C4-2B (cell line): ENCODE measurements around the gene PARVA.

ENCODE experiments used
- H3K27ac ChIP-seq: fragments of 450-650 bp; 2 replicates; pipeline ENCODE4 v1.5.1; 2017
- ZFX ChIP-seq: fragments of 450-650 bp; IDR thresholded peaks from 2 replicates; pipeline ENCODE4 v1.6.1; 2017
- TF ChIP-seq, protein P1 (sequence below): fragments of 450-650 bp; conservative IDR thresholded peaks from 2 replicates; pipeline ENCODE4 v1.5.1; 2017; ENCODE audit warnings: mild to moderate bottlenecking

The PARVA gene

DNA sequence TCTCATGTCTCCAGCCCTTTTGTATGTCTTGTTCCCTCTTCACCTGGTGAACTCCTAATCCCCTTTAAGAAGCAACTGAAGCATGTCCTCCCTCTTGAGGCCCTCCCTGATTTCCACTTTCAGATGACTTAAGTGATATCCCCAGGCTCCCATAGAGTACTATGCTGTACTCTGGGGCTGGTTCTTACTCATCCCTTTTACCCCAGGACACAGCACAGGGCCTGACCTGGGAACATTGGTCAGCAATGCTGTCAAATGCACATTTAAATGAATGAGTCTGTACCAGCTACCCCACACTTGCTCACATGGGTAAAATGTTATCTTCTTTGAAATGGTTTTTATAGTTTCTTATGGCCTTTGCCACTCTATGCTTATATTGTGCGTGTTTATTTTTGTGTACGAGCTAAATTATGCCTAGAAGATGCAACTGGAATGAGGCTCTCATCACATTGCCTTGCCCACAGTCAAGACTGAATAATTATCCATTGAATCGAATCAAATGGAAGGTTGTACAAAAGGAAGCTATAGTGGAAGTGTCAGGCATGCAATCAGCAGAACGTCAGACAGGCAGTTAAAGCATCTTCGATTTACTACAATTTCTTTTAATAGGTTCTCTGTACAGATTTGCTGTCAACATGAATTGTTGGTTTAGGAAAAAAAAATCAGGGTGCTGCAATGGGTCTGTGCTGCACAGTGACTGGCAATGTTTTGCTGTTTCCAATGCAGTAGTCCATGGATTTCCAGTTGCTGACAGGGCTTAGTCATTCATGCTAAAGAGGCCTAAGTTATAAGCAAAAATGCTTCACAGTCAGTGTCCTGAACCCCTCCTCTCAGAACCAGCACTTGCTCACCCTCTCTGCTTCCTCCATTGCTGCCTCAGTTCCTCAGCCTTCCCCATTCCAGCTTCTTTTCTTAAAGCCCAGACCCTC, 79.5 kb downstream of the PARVA start:
- H3K27ac ChIP-seq, result no peak overlapping the region
- TF ChIP-seq, protein P1, sequence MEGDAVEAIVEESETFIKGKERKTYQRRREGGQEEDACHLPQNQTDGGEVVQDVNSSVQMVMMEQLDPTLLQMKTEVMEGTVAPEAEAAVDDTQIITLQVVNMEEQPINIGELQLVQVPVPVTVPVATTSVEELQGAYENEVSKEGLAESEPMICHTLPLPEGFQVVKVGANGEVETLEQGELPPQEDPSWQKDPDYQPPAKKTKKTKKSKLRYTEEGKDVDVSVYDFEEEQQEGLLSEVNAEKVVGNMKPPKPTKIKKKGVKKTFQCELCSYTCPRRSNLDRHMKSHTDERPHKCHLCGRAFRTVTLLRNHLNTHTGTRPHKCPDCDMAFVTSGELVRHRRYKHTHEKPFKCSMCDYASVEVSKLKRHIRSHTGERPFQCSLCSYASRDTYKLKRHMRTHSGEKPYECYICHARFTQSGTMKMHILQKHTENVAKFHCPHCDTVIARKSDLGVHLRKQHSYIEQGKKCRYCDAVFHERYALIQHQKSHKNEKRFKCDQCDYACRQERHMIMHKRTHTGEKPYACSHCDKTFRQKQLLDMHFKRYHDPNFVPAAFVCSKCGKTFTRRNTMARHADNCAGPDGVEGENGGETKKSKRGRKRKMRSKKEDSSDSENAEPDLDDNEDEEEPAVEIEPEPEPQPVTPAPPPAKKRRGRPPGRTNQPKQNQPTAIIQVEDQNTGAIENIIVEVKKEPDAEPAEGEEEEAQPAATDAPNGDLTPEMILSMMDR, result no peak
- no peak for TF ChIP-seq ZFX

DNA sequence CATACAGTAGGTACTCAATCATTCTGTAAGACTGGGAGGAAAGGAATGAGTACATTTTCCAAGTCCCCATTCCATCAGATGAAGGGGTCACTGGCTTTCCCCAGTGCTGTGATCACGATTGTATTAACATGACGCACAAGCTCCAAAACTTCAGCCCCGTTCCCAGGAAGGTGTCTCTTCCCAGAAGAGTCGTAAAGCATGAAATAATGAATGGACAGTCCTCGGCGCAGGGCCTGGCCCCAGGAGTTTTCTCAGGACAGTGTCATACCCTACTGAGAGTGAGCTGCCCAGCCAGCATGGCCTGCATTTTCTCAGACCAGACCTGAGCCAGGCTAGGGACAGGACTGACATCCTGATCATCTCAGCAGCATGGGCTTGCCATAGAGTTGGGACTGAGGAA, 80.7 kb downstream of the PARVA start:
- TF ChIP-seq, protein P1, result no peak
- no peak for TF ChIP-seq ZFX
- H3K27ac ChIP-seq, result no peak overlapping the region

- no peak overlapping the region for H3K27ac ChIP-seq
- TF ChIP-seq, protein P1, result no peak
- TF ChIP-seq ZFX, result no peak
These were observed 82.0 kb downstream of the PARVA start for GRCh38 chr11:12459374-12459773.

GRCh38 chr11:12459865-12460444, 82.6 kb downstream of the PARVA start:
- TF ChIP-seq, protein P1, result no peak
- no peak for TF ChIP-seq ZFX
- no peak overlapping the region for H3K27ac ChIP-seq

- TF ChIP-seq ZFX, result no peak
- TF ChIP-seq, protein P1, result no peak
- H3K27ac ChIP-seq, result no peak overlapping the region
These were observed 83.1 kb downstream of the PARVA start for GRCh38 chr11:12460466-12460865.

- no peak overlapping the region for H3K27ac ChIP-seq
- TF ChIP-seq ZFX, result no peak
- TF ChIP-seq, protein P1, result no peak
These were observed 84.1 kb downstream of the PARVA start for GRCh38 chr11:12461516-12461915.

- TF ChIP-seq, protein P1, result no peak
- no peak for TF ChIP-seq ZFX
- H3K27ac ChIP-seq, result no peak overlapping the region
These were observed 86.9 kb downstream of the PARVA start for GRCh38 chr11:12464303-12464702.
